Neutrophil (primary cell): ENCODE results near the gene ACOXL.

Source experiments
- H3K27ac ChIP-seq: fragments of 200-600 bp; sonication (generic); 2 replicates; pipeline ENCODE4 v1.5.1; 2016; ENCODE audit warnings: mild to moderate bottlenecking, moderate library complexity
- H3K27me3 ChIP-seq: fragments of 200-600 bp; sonication (generic); 2 replicates; pipeline ENCODE4 v1.6.0; 2016; ENCODE audit warnings: mild to moderate bottlenecking
- H3K36me3 ChIP-seq: fragments of 200-600 bp; sonication (generic); 2 replicates; pipeline ENCODE4 v1.5.1; 2017
- H3K4me1 ChIP-seq, 2 experiments: fragments of 200-600 bp in 1 of 2; sonication (generic) in 1 of 2; 1 replicate in 1 of 2; 2 replicates in 1 of 2; pipeline versions ENCODE4 v1.5.1 to v1.6.1; 2013 to 2016; ENCODE audit warnings: low read depth in 1 of 2, low read length in 1 of 2, mild to moderate bottlenecking in 1 of 2, moderate library complexity in 1 of 2; ENCODE audit not compliant: control insufficient read depth in 1 of 2, insufficient read depth in 1 of 2
- H3K4me3 ChIP-seq, 2 experiments: fragments of 200-600 bp in 1 of 2; sonication (generic) in 1 of 2; 1 replicate in 1 of 2; 2 replicates in 1 of 2; pipeline ENCODE4 v1.5.1; 2013 to 2016; ENCODE audit warnings: low read depth in 1 of 2, low read length in 1 of 2, mild to moderate bottlenecking in 1 of 2, moderate library complexity in 1 of 2
- H3K9me3 ChIP-seq: fragments of 200-600 bp; sonication (generic); 2 replicates; pipeline ENCODE4 v1.5.1; 2016
- CTCF ChIP-seq: fragments of 200-600 bp; sonication (generic); IDR thresholded peaks from 2 replicates; pipeline ENCODE4 v1.5.1; 2016; ENCODE audit warnings: antibody characterized with exemption

ACOXL gene

GRCh38 chr2:110726285-110726684, 6.1 kb upstream of the ACOXL start:
- no peaks in the 10 kb centered on the region for H3K9me3 ChIP-seq
- H3K4me1 ChIP-seq: peaks cover 8 to 10% of the 10 kb centered on the region in 2 experiments
- H3K27ac ChIP-seq: no peak overlapping the region
- TF ChIP-seq CTCF: no peak
- no peaks in the 10 kb centered on the region for H3K36me3 ChIP-seq
- peaks cover 25% of the 10 kb centered on the region for H3K27me3 ChIP-seq
- H3K4me3 ChIP-seq: no peak overlapping the region

GRCh38 chr2:110727923-110728322, 4.5 kb upstream of the ACOXL start:
- H3K9me3 ChIP-seq: no peaks in the 10 kb centered on the region
- peaks cover 11 to 18% of the 10 kb centered on the region in 2 experiments for H3K4me1 ChIP-seq
- H3K36me3 ChIP-seq: no peaks in the 10 kb centered on the region
- H3K27ac ChIP-seq: no peak overlapping the region
- peaks cover 41% of the 10 kb centered on the region for H3K27me3 ChIP-seq
- TF ChIP-seq CTCF: no peak
- H3K4me3 ChIP-seq: no peak overlapping the region

GRCh38 chr2:110729106-110729505, 3.3 kb upstream of the ACOXL start:
- H3K4me3 ChIP-seq: no peak overlapping the region
- H3K4me1 ChIP-seq: peaks cover 18 to 26% of the 10 kb centered on the region in 2 experiments
- no peaks in the 10 kb centered on the region for H3K36me3 ChIP-seq
- no peak for TF ChIP-seq CTCF
- H3K9me3 ChIP-seq: no peaks in the 10 kb centered on the region
- peaks cover 53% of the 10 kb centered on the region for H3K27me3 ChIP-seq
- no peak overlapping the region for H3K27ac ChIP-seq

GRCh38 chr2:110731064-110731463, 1.3 kb upstream of the ACOXL start:
- Histone ChIP-seq H3K4me1 (peaks cover 18 to 26% of the 10 kb centered on the region in 2 experiments), H3K27me3 (peaks cover 73% of the 10 kb centered on the region), H3K9me3 (no peaks in the 10 kb centered on the region), H3K4me3 (no peak overlapping the region), H3K27ac (no peak overlapping the region), H3K36me3 (no peaks in the 10 kb centered on the region)
- TF ChIP-seq CTCF: no peak

- peaks cover 82% of the 10 kb centered on the region for H3K27me3 ChIP-seq
- no peak overlapping the region for H3K27ac ChIP-seq
- H3K4me1 ChIP-seq: peaks cover 11 to 16% of the 10 kb centered on the region in 2 experiments
- no peaks in the 10 kb centered on the region for H3K9me3 ChIP-seq
- H3K36me3 ChIP-seq: no peaks in the 10 kb centered on the region
- no peak for TF ChIP-seq CTCF
- H3K4me3 ChIP-seq: no peak overlapping the region
Measured at GRCh38 chr2:110735366-110735765, 3.0 kb downstream of the ACOXL start.

- Histone ChIP-seq H3K9me3 (no peaks in the 10 kb centered on the region), H3K36me3 (no peaks in the 10 kb centered on the region), H3K27me3 (peaks cover 81% of the 10 kb centered on the region), H3K4me1 (peaks cover 9 to 10% of the 10 kb centered on the region in 2 experiments), H3K27ac (no peak overlapping the region), H3K4me3 (no peak overlapping the region)
- TF ChIP-seq CTCF: no peak
Measured at GRCh38 chr2:110737783-110738182, 5.4 kb downstream of the ACOXL start.
